Measurements from ENCODE around the gene MAGI1. TPM values are rescaled to one million over a fixed set of nuclear protein-coding genes. Genes with fewer than 3 reads are reported as not detected.

MAGI1 gene
- polyA plus RNA-seq, 3 donors, result not detected

- H3K4me3 ChIP-seq (replicated peaks in 1 of 3; ENCODE audit: low read depth in 2 of 3, low read length in 3 of 3), result no peak overlapping the region
- Mint-ChIP-seq H3K4me1 (no peaks in the 10 kb centered on the region), H3K4me3 (no peak overlapping the region), H3K27me3 (ENCODE audit: low read depth in 3 of 3) (peaks cover 0 to 6% (median 0%) of the 10 kb centered on the region in 3 donors), H3K36me3 (no peaks in the 10 kb centered on the region), H3K9me3 (peaks cover 0 to 4% (median 0%) of the 10 kb centered on the region in 7 donors), H3K27ac (no peak overlapping the region)
- no peaks in the 10 kb centered on the region for H3K36me3 ChIP-seq (replicated peaks in 1 of 2; ENCODE audit: control insufficient read depth in 1 of 2, insufficient read depth in 2 of 2, low read length in 2 of 2)
- no peaks in the 10 kb centered on the region for H4K20me1 ChIP-seq (ENCODE audit: insufficient read depth, low read length)
- H3K4me2 ChIP-seq (replicated peaks; ENCODE audit: extremely low read depth, low read length, poor library complexity, severe bottlenecking), result no peak overlapping the region
- 84% methylated on average over 6 of the region's 9 CpGs for WGBS (ENCODE audit: insufficient coverage)
- intact Hi-C loops (cut with micrococcal nuclease), result no loop called here
- H3K4me1 ChIP-seq (ENCODE audit: control insufficient read depth in 1 of 2, insufficient read depth in 2 of 2, low read length in 2 of 2), result no peaks in the 10 kb centered on the region
- DNase-seq, result no peak
- H3K9ac ChIP-seq (ENCODE audit: insufficient read depth, low read length, poor library complexity, severe bottlenecking), result no peak overlapping the region
- H3K27ac ChIP-seq (ENCODE audit: low read depth in 1 of 2, low read length in 2 of 2), result no peak overlapping the region
- H3K27me3 ChIP-seq (ENCODE audit: control insufficient read depth in 2 of 2, insufficient read depth in 2 of 2, low read length in 2 of 2), result no peaks in the 10 kb centered on the region
- no peaks in the 10 kb centered on the region for H3K9me3 ChIP-seq (replicated peaks in 1 of 2; ENCODE audit: control insufficient read depth in 1 of 2, insufficient read depth in 1 of 2, low read length in 2 of 2)
- no peak for TF ChIP-seq CTCF (IDR thresholded peaks at IDR 0.05)
- H2AFZ ChIP-seq (ENCODE audit: insufficient read depth, low read depth, low read length, poor library complexity, severe bottlenecking), result no peak overlapping the region
- no peaks in the 10 kb centered on the region for H3K79me2 ChIP-seq (ENCODE audit: insufficient read depth, low read length)
These were observed 131.2 kb downstream of the MAGI1 start for GRCh38 chr3:65907232-65908130.

GRCh38 chr3:65905771-65906170 is 132.9 kb downstream of the MAGI1 start:
- Histone ChIP-seq H3K27me3 (ENCODE audit: control insufficient read depth in 2 of 2, insufficient read depth in 2 of 2, low read length in 2 of 2) (no peaks in the 10 kb centered on the region), H3K4me1 (ENCODE audit: control insufficient read depth in 1 of 2, insufficient read depth in 2 of 2, low read length in 2 of 2) (no peaks in the 10 kb centered on the region), H3K27ac (ENCODE audit: low read depth in 1 of 2, low read length in 2 of 2) (no peak overlapping the region), H3K79me2 (ENCODE audit: insufficient read depth, low read length) (no peaks in the 10 kb centered on the region), H3K4me2 (replicated peaks; ENCODE audit: extremely low read depth, low read length, poor library complexity, severe bottlenecking) (no peak overlapping the region), H3K9ac (ENCODE audit: insufficient read depth, low read length, poor library complexity, severe bottlenecking) (no peak overlapping the region), H3K36me3 (replicated peaks in 1 of 2; ENCODE audit: control insufficient read depth in 1 of 2, insufficient read depth in 2 of 2, low read length in 2 of 2) (no peaks in the 10 kb centered on the region), H4K20me1 (ENCODE audit: insufficient read depth, low read length) (no peaks in the 10 kb centered on the region), H3K9me3 (replicated peaks in 1 of 2; ENCODE audit: control insufficient read depth in 1 of 2, insufficient read depth in 1 of 2, low read length in 2 of 2) (no peaks in the 10 kb centered on the region), H3K4me3 (replicated peaks in 1 of 3; ENCODE audit: low read depth in 2 of 3, low read length in 3 of 3) (no peak overlapping the region), H2AFZ (ENCODE audit: insufficient read depth, low read depth, low read length, poor library complexity, severe bottlenecking) (no peak overlapping the region)
- WGBS (ENCODE audit: insufficient coverage), result no CpG with 5 or more reads among the region's 2 CpGs
- H3K4me3 Mint-ChIP-seq, result no peak overlapping the region
- no peaks in the 10 kb centered on the region for H3K4me1 Mint-ChIP-seq
- H3K27ac Mint-ChIP-seq, result no peak overlapping the region
- no peaks in the 10 kb centered on the region for H3K36me3 Mint-ChIP-seq
- peaks cover 0 to 4% (median 0%) of the 10 kb centered on the region in 7 donors for H3K9me3 Mint-ChIP-seq
- intact Hi-C loops (cut with micrococcal nuclease), result no loop called here
- peaks cover 0 to 4% (median 1%) of the 10 kb centered on the region in 3 donors for H3K27me3 Mint-ChIP-seq (ENCODE audit: low read depth in 3 of 3)
- TF ChIP-seq CTCF (IDR thresholded peaks at IDR 0.05), result no peak
- DNase-seq, result no peak

Measured in CD14-positive monocyte (primary cell).